Ishikawa (cell line): ENCODE results near the gene ACKR3.

Source experiments
- CEBPB ChIP-seq: IDR thresholded peaks from 2 replicates; pipeline ENCODE4 v1.6.1; 2012
- CREB1 ChIP-seq: IDR thresholded peaks from 2 replicates; pipeline ENCODE4 v1.6.1; 2012; ENCODE audit warnings: low read depth
- EGR1 ChIP-seq: IDR thresholded peaks from 2 replicates; pipeline ENCODE4 v1.6.1; 2012
- EP300 ChIP-seq: IDR thresholded peaks from 2 replicates; pipeline ENCODE4 v1.6.1; 2012; ENCODE audit warnings: borderline replicate concordance
- FOXM1 ChIP-seq: IDR thresholded peaks from 2 replicates; pipeline ENCODE4 v1.6.1; 2012; ENCODE audit warnings: low read depth, borderline replicate concordance
- NFIC ChIP-seq: IDR thresholded peaks from 2 replicates; pipeline ENCODE4 v1.6.1; 2012
- RAD21 ChIP-seq: IDR thresholded peaks from 2 replicates; pipeline ENCODE4 v1.6.1; 2012; ENCODE audit warnings: low read depth
- REST ChIP-seq: IDR thresholded peaks from 2 replicates; pipeline ENCODE4 v1.6.1; 2012; ENCODE audit warnings: low read depth, mild to moderate bottlenecking
- TAF1 ChIP-seq: IDR thresholded peaks from 2 replicates; pipeline ENCODE4 v1.6.1; 2012; ENCODE audit warnings: low read depth, mild to moderate bottlenecking
- TCF12 ChIP-seq: IDR thresholded peaks from 2 replicates; pipeline ENCODE4 v1.6.1; 2012; ENCODE audit warnings: low read depth
- TEAD4 ChIP-seq: IDR thresholded peaks from 2 replicates; pipeline ENCODE4 v1.6.1; 2012
- USF1 ChIP-seq: IDR thresholded peaks from 2 replicates; pipeline ENCODE4 v1.6.1; 2012
- YY1 ChIP-seq: IDR thresholded peaks from 2 replicates; pipeline ENCODE4 v1.6.1; 2012; ENCODE audit warnings: low read depth
- ZBTB7A ChIP-seq: IDR thresholded peaks from 2 replicates; pipeline ENCODE4 v1.6.1; 2012; ENCODE audit warnings: low read depth
- TF ChIP-seq, protein P1 (sequence below): IDR thresholded peaks from 2 replicates; pipeline ENCODE4 v1.6.1; 2012

The ACKR3 gene

GRCh38 chr2:236538242-236538641 is 31.4 kb upstream of the ACKR3 start:
- TF ChIP-seq TEAD4 (no peak), CREB1 (no peak)

GRCh38 chr2:236541008-236541562 is 28.5 kb upstream of the ACKR3 start:
- TF ChIP-seq EGR1 (no peak), FOXM1 (no peak), USF1 (no peak), REST (no peak), CEBPB (no peak), EP300 (no peak)
- TF ChIP-seq, protein P1, sequence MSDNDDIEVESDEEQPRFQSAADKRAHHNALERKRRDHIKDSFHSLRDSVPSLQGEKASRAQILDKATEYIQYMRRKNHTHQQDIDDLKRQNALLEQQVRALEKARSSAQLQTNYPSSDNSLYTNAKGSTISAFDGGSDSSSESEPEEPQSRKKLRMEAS = no peak

DNA sequence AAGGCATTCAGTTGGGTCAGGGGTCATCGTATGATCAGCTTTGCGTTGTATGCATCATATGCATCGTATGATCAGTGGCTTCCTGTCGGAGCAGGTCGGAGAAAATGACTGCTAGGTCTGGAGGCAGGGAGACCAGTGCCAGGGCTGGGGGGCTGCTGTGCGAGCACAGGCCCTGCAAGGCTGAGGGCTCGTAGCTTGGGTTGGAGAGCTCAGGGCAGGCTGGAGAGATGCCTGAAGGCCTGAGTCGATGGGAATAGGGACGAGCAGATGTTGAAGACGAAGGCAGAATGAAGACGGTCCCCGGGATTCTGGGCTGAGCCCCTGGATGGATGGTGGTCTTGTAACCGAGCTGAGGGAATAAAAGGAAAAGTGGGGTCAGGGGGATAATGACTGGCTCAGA is 25.3 kb upstream of the ACKR3 start:
- TF ChIP-seq RAD21 = no peak
- TF ChIP-seq TCF12 = no peak
- TF ChIP-seq CEBPB = no peak
- TF ChIP-seq NFIC = no peak

- TF ChIP-seq USF1 (no peak), NFIC (no peak), TCF12 (no peak), FOXM1 (no peak), EGR1 (no peak), YY1 (no peak), TAF1 (no peak), EP300 (no peak), CEBPB (no peak), RAD21 (no peak), REST (no peak), TEAD4 (no peak)
- TF ChIP-seq, protein P1 = no peak
Observed at GRCh38 chr2:236545248-236545658, 24.4 kb upstream of the ACKR3 start.

- no peak for TF ChIP-seq YY1
- TF ChIP-seq RAD21 = no peak
- no peak for TF ChIP-seq TAF1
- no peak for TF ChIP-seq CREB1
Observed at GRCh38 chr2:236545814-236546480, 23.7 kb upstream of the ACKR3 start.

GRCh38 chr2:236546561-236547002 is 23.0 kb upstream of the ACKR3 start:
- no peak for TF ChIP-seq TAF1
- TF ChIP-seq TCF12 = no peak
- TF ChIP-seq YY1 = no peak
- TF ChIP-seq CEBPB = no peak
- no peak for TF ChIP-seq TEAD4
- TF ChIP-seq USF1 = no peak
- no peak for TF ChIP-seq EP300
- no peak for TF ChIP-seq CREB1
- TF ChIP-seq, protein P1 = no peak
- TF ChIP-seq ZBTB7A = no peak
- TF ChIP-seq REST = no peak
- TF ChIP-seq RAD21 = no peak
- no peak for TF ChIP-seq EGR1
